ENCODE data around the gene RNF187.

GRCh38 chr1:228483789-228484188, 3.4 kb upstream of the RNF187 start:
- TF ChIP-seq CTCF (conservative IDR thresholded peaks at IDR 0.05 in 1 of 2, IDR thresholded peaks at IDR 0.05 in 1 of 2; ENCODE audit: low read depth in 1 of 2, low read length in 2 of 2), result no peak
- TF ChIP-seq EZH2 (IDR thresholded peaks at IDR 0.05; ENCODE audit: low read length, missing control alignments), result no peak

Measured in fibroblast of lung (primary cell).